ENCODE data around the gene MCOLN2. TPM values are rescaled to one million over a fixed set of nuclear protein-coding genes. Genes with fewer than 3 reads are reported as not detected.
"Not testable (repeated sequence)": the region's sequence is repeated elsewhere in the genome, so short reads cannot be mapped to it uniquely, and the experiment has no call there.

The MCOLN2 gene
- total RNA-seq, 1 experiment from 2014 or later: not detected

DNA sequence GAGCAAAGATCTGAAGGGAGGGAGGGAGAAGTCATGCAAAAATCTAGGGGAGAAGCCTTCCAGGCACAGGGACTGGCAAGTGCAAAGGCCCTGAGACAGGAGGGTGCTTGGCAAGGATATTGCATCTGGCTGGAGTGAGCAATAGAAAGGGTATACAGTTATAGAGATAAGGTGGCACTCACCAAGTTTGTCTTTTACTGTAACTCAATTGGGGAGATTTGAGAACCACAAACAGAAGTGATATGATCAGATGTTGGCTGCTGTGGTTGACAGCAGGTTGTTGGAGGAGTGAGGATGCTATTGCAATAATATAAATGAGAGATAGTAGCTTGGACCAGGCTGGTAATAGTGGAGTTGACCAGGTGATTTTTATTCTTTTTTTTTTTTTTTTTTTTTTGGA, 25.8 kb upstream of the MCOLN2 start:
- Histone ChIP-seq H3F3A (ENCODE audit: insufficient read depth, low read depth) (no peaks in the 10 kb centered on the region), H3K27ac (no peak overlapping the region), H3K9me3 (ENCODE audit: insufficient read depth, low read depth) (no peaks in the 10 kb centered on the region), H3K4me3 (no peak overlapping the region), H3K4me2 (no peak overlapping the region), H3K79me2 (ENCODE audit: low read depth) (no peaks in the 10 kb centered on the region), H3K4me1 (replicated peaks; ENCODE audit: insufficient read depth) (no peaks in the 10 kb centered on the region), H3K27me3 (ENCODE audit: insufficient read depth, low read depth) (no peaks in the 10 kb centered on the region), H3K9me2 (ENCODE audit: insufficient read depth) (no peaks in the 10 kb centered on the region), H3K36me3 (ENCODE audit: low read depth) (no peaks in the 10 kb centered on the region), H4K20me1 (ENCODE audit: insufficient read depth) (no peaks in the 10 kb centered on the region), H2AFZ (no peak overlapping the region)
- POLR2A ChIA-PET (ENCODE audit: unreplicated experiment): no interaction called here
- CTCF ChIA-PET: interaction anchor here (0.7 kb wide), 1 partner anchor 32 kb away, joined by 19 read pairs; no protein-coding TSS in a partner anchor
- TF ChIP-seq EZH2 (IDR thresholded peaks at IDR 0.05; ENCODE audit: low read depth): no peak
- TF ChIP-seq, protein P1, sequence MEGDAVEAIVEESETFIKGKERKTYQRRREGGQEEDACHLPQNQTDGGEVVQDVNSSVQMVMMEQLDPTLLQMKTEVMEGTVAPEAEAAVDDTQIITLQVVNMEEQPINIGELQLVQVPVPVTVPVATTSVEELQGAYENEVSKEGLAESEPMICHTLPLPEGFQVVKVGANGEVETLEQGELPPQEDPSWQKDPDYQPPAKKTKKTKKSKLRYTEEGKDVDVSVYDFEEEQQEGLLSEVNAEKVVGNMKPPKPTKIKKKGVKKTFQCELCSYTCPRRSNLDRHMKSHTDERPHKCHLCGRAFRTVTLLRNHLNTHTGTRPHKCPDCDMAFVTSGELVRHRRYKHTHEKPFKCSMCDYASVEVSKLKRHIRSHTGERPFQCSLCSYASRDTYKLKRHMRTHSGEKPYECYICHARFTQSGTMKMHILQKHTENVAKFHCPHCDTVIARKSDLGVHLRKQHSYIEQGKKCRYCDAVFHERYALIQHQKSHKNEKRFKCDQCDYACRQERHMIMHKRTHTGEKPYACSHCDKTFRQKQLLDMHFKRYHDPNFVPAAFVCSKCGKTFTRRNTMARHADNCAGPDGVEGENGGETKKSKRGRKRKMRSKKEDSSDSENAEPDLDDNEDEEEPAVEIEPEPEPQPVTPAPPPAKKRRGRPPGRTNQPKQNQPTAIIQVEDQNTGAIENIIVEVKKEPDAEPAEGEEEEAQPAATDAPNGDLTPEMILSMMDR (conservative IDR thresholded peaks at IDR 0.05): no peak
- no TSS peak for BruUV-seq (replicated peaks)
- intact Hi-C loops (cut with micrococcal nuclease; ENCODE audit: unreplicated experiment): no loop called here
- DNase-seq: no peak

DNA sequence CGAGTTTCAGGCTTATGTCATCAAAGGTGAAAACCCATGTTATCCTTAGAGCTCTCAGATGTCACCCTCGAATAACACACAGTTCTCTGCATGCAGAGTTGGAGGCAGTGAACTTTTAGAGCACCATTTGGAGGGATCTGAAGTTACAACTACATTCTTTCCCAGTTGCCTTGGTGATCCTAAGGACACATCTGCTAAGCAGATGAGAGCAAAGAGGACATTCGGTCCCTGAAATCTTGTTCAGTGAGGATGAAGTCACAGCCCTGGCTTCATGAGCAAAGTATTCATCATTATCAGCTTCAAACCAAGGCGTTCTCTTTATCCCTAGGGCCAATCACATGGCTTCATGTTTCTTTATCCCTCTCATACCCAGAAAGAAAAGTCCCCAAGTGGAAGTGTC, 23.1 kb upstream of the MCOLN2 start:
- TF ChIP-seq, protein P1 (conservative IDR thresholded peaks at IDR 0.05): no peak
- no peak for TF ChIP-seq EZH2 (IDR thresholded peaks at IDR 0.05; ENCODE audit: low read depth)
- Histone ChIP-seq H3K4me1 (replicated peaks; ENCODE audit: insufficient read depth) (no peaks in the 10 kb centered on the region), H3K9me3 (ENCODE audit: insufficient read depth, low read depth) (no peaks in the 10 kb centered on the region), H3K9me2 (ENCODE audit: insufficient read depth) (no peaks in the 10 kb centered on the region), H3F3A (ENCODE audit: insufficient read depth, low read depth) (no peaks in the 10 kb centered on the region), H3K27ac (no peak overlapping the region), H2AFZ (no peak overlapping the region), H3K4me2 (no peak overlapping the region), H4K20me1 (ENCODE audit: insufficient read depth) (no peaks in the 10 kb centered on the region), H3K27me3 (ENCODE audit: insufficient read depth, low read depth) (no peaks in the 10 kb centered on the region), H3K36me3 (ENCODE audit: low read depth) (no peaks in the 10 kb centered on the region), H3K4me3 (no peak overlapping the region), H3K79me2 (ENCODE audit: low read depth) (no peaks in the 10 kb centered on the region)
- BruUV-seq (replicated peaks): no TSS peak
- ChIA-PET CTCF (no interaction called here), POLR2A (ENCODE audit: unreplicated experiment) (no interaction called here)
- intact Hi-C loops (cut with micrococcal nuclease; ENCODE audit: unreplicated experiment): no loop called here
- DNase-seq: no peak

DNA sequence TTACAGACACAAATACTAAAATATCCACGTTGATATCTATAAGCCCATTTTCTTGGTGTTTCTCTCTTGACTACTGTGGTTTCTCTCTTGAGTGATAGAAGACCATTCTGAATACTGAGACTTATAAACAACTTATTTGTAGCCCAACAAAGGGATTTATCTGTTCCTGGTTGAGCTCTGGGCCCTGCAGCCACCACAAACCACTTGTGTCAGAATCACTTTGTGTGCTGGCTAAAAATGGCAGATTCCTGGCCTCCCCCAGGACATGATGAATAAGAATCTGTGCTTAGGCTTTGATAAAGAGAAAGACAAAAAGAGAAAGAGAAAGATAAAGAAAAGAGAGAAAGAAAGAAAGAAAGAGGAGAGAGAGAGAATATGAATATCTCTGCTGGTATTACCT, 18.9 kb upstream of the MCOLN2 start:
- H3K79me2 ChIP-seq (ENCODE audit: low read depth): no peaks in the 10 kb centered on the region
- no peaks in the 10 kb centered on the region for H4K20me1 ChIP-seq (ENCODE audit: insufficient read depth)
- BruUV-seq (replicated peaks): no TSS peak
- no peaks in the 10 kb centered on the region for H3F3A ChIP-seq (ENCODE audit: insufficient read depth, low read depth)
- no peaks in the 10 kb centered on the region for H3K4me1 ChIP-seq (replicated peaks; ENCODE audit: insufficient read depth)
- H3K9me2 ChIP-seq (ENCODE audit: insufficient read depth): no peaks in the 10 kb centered on the region
- CTCF ChIA-PET: no interaction called here
- H3K27me3 ChIP-seq (ENCODE audit: insufficient read depth, low read depth): no peaks in the 10 kb centered on the region
- DNase-seq: no peak
- H2AFZ ChIP-seq: no peak overlapping the region
- H3K4me2 ChIP-seq: no peak overlapping the region
- H3K4me3 ChIP-seq: no peak overlapping the region
- intact Hi-C loops (cut with micrococcal nuclease; ENCODE audit: unreplicated experiment): no loop called here
- H3K9me3 ChIP-seq (ENCODE audit: insufficient read depth, low read depth): no peaks in the 10 kb centered on the region
- H3K27ac ChIP-seq: no peak overlapping the region
- TF ChIP-seq EZH2 (IDR thresholded peaks at IDR 0.05; ENCODE audit: low read depth): no peak
- TF ChIP-seq, protein P1 (conservative IDR thresholded peaks at IDR 0.05): no peak
- H3K36me3 ChIP-seq (ENCODE audit: low read depth): no peaks in the 10 kb centered on the region
- POLR2A ChIA-PET (ENCODE audit: unreplicated experiment): no interaction called here

DNA sequence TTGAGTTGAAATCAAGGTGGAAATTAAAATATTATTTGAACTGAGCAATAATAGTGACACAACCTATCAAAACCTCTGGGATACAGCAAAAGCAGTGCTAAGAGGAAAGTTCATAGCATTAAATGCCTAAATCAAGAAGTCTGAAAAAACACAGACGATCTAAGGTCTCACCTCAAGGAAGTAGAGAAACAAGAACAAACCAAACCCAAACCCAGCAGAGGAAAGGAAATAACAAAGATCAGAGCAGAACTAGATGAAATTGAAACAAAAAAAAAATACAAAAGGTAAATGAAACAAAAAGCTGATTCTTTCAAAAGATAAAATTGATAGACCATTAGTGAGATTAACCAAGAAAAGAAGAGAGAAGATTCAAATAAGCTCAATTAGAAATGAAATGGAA, 8.7 kb upstream of the MCOLN2 start:
- H3K4me2 ChIP-seq; CTCF ChIA-PET; H2AFZ ChIP-seq; H3K27ac ChIP-seq; H3K36me3 ChIP-seq (ENCODE audit: low read depth); H3K79me2 ChIP-seq (ENCODE audit: low read depth); POLR2A ChIA-PET (ENCODE audit: unreplicated experiment); H3K4me3 ChIP-seq; BruUV-seq (replicated peaks); intact Hi-C loops (cut with micrococcal nuclease; ENCODE audit: unreplicated experiment); H4K20me1 ChIP-seq (ENCODE audit: insufficient read depth); H3K27me3 ChIP-seq (ENCODE audit: insufficient read depth, low read depth); DNase-seq; H3K4me1 ChIP-seq (replicated peaks; ENCODE audit: insufficient read depth); H3F3A ChIP-seq (ENCODE audit: insufficient read depth, low read depth); H3K9me2 ChIP-seq (ENCODE audit: insufficient read depth): not testable (repeated sequence)
- peaks cover 13% of the 10 kb centered on the region; the same call in 1 of the 2 replicates for H3K9me3 ChIP-seq (ENCODE audit: insufficient read depth, low read depth)

Measured in PC-9 (cell line).